CD14-positive monocyte (primary cell): ENCODE measurements around the gene KRTAP1-1. TPM values are rescaled to one million over a fixed set of nuclear protein-coding genes. Genes with fewer than 3 reads are reported as not detected.
A peak's percentile ranks its signal among the peaks of the same experiment; 100 is the strongest.
"Not testable (repeated sequence)": the region's sequence is repeated elsewhere in the genome, so short reads cannot be mapped to it uniquely, and the experiment has no call there.

Source experiments
- DNase-seq, 3 donors: peaks; one replicate each; pipeline ENCODE4 v3.0.0-alpha.2; 2011 to 2022
- H2AFZ ChIP-seq: 2 replicates; pipeline ENCODE4 v1.6.0; 2012; ENCODE audit warnings: mild to moderate bottlenecking, low read depth, low read length, inconsistent platforms; ENCODE audit not compliant: insufficient read depth, poor library complexity, severe bottlenecking
- H3K27ac ChIP-seq, 2 donors: 1 replicate in 1 of 2; 2 replicates in 1 of 2; pipeline ENCODE4 v1.5.1; 2012 to 2013; ENCODE audit warnings: low read length in 2 of 2, control low read depth in 1 of 2, inconsistent platforms in 1 of 2, low read depth in 1 of 2, mild to moderate bottlenecking in 1 of 2
- H3K27me3 ChIP-seq, 2 donors: one replicate each; pipeline versions ENCODE4 v1.6.0 to v1.6.1; 2011 to 2013; ENCODE audit warnings: low read length in 2 of 2; ENCODE audit not compliant: control insufficient read depth in 2 of 2, insufficient read depth in 2 of 2
- H3K36me3 ChIP-seq, 2 donors: replicated peaks in 1 of 2; 1 replicate in 1 of 2; 2 replicates in 1 of 2; pipeline versions ENCODE4 v1.5.1 to v1.6.1; 2012 to 2013; ENCODE audit warnings: low read length in 2 of 2, control low read depth in 1 of 2, inconsistent platforms in 1 of 2, mild to moderate bottlenecking in 1 of 2; ENCODE audit not compliant: insufficient read depth in 2 of 2, control insufficient read depth in 1 of 2
- H3K4me1 ChIP-seq, 2 donors: 1 replicate in 1 of 2; 2 replicates in 1 of 2; pipeline versions ENCODE4 v1.5.1 to v1.6.1; 2012 to 2013; ENCODE audit warnings: low read length in 2 of 2, control low read depth in 1 of 2, inconsistent platforms in 1 of 2, mild to moderate bottlenecking in 1 of 2, moderate library complexity in 1 of 2; ENCODE audit not compliant: insufficient read depth in 2 of 2, control insufficient read depth in 1 of 2
- H3K4me2 ChIP-seq: replicated peaks from 2 replicates; pipeline ENCODE3; 2012; ENCODE audit warnings: low read length, moderate library complexity, mild to moderate bottlenecking; ENCODE audit not compliant: poor library complexity, severe bottlenecking; ENCODE audit errors: extremely low read depth
- H3K4me3 ChIP-seq, 3 experiments: fragments of 200-600 bp in 1 of 3; sonication (generic) in 1 of 3; replicated peaks in 1 of 3; 1 replicate in 2 of 3; 2 replicates in 1 of 3; pipeline ENCODE4 v1.5.1; 2011 to 2013; ENCODE audit warnings: low read length in 3 of 3, mild to moderate bottlenecking in 3 of 3, control low read depth in 2 of 3, low read depth in 2 of 3, inconsistent platforms in 1 of 3, moderate library complexity in 1 of 3
- H3K79me2 ChIP-seq: 2 replicates; pipeline ENCODE4 v1.6.0; 2012; ENCODE audit warnings: mild to moderate bottlenecking, control low read depth, inconsistent platforms, low read length, moderate library complexity; ENCODE audit not compliant: insufficient read depth
- H3K9ac ChIP-seq: 2 replicates; pipeline ENCODE4 v1.6.0; 2017; ENCODE audit warnings: low read length, mild to moderate bottlenecking; ENCODE audit not compliant: insufficient read depth, poor library complexity, severe bottlenecking
- H3K9me3 ChIP-seq, 2 donors: replicated peaks in 1 of 2; 1 replicate in 1 of 2; 2 replicates in 1 of 2; pipeline versions ENCODE4 v1.5.1 to v1.6.1; 2012 to 2013; ENCODE audit warnings: low read length in 2 of 2, control low read depth in 1 of 2; ENCODE audit not compliant: control insufficient read depth in 1 of 2, insufficient read depth in 1 of 2
- H4K20me1 ChIP-seq: 2 replicates; pipeline ENCODE4 v1.6.0; 2012; ENCODE audit warnings: mild to moderate bottlenecking, low read length, control low read depth, moderate library complexity; ENCODE audit not compliant: insufficient read depth
- H3K27ac Mint-ChIP-seq, 7 donors: one replicate each; pipeline ENCODE4 v1.8.0; 2020; ENCODE audit warnings: mild to moderate bottlenecking in 7 of 7, mixed read lengths in 7 of 7, moderate library complexity in 6 of 7, inconsistent platforms in 2 of 7
- H3K27me3 Mint-ChIP-seq, 3 donors: one replicate each; pipeline ENCODE4 v1.8.0; 2021 to 2022; ENCODE audit warnings: low read depth in 3 of 3, mild to moderate bottlenecking in 3 of 3, mixed read lengths in 3 of 3, moderate library complexity in 3 of 3, inconsistent platforms in 1 of 3
- H3K36me3 Mint-ChIP-seq, 2 donors: one replicate each; pipeline ENCODE4 v1.8.0; 2020; ENCODE audit warnings: mixed read lengths in 2 of 2, inconsistent platforms in 1 of 2, mild to moderate bottlenecking in 1 of 2
- H3K4me1 Mint-ChIP-seq: one replicate; pipeline ENCODE4 v1.8.0; 2020; ENCODE audit warnings: mild to moderate bottlenecking, mixed read lengths
- H3K4me3 Mint-ChIP-seq, 2 donors: one replicate each; pipeline ENCODE4 v1.8.0; 2020; ENCODE audit warnings: mild to moderate bottlenecking in 2 of 2, mixed read lengths in 2 of 2, moderate library complexity in 1 of 2
- H3K9me3 Mint-ChIP-seq, 7 donors: one replicate each; pipeline ENCODE4 v1.8.0; 2020 to 2022; ENCODE audit warnings: mixed read lengths in 7 of 7, mild to moderate bottlenecking in 6 of 7, moderate library complexity in 6 of 7, inconsistent platforms in 2 of 7
- WGBS: methylation state at CpG from one replicate; pipeline ENCODE4 v1.1.5; 2013; ENCODE audit warnings: missing lambda C conversion rate; ENCODE audit not compliant: insufficient coverage; 5-methylcytosine and 5-hydroxymethylcytosine counted together
- intact Hi-C, 2 donors: fragments of 100-400 bp; cut with micrococcal nuclease; formaldehyde crosslinking; loops; one replicate each; pipeline versions ENCODE4 v1.15.0 to v1.15.1; 2023
- polyA plus RNA-seq, 3 donors: library from polyadenylated mRNA; depleted of rRNA in 1 of 3; unstranded in 2 of 3; stranded (reverse) in 1 of 3; fragments of 300-500 nt in 2 of 3; fragments of >200 nt in 1 of 3; fragmentation: Illumina TruSeq in 2 of 3; gene quantifications; 1 replicate in 2 of 3; 2 replicates in 1 of 3; pipeline ENCODE4 v1.2.3, GENCODE V29; 2012 to 2021
- TF ChIP-seq, protein P1 (sequence below): fragments of 200-600 bp; IDR thresholded peaks from one replicate; pipeline ENCODE4 v1.8.0; 2022; ENCODE audit warnings: antibody characterized with exemption, mild to moderate bottlenecking

KRTAP1-1 gene
- polyA plus RNA-seq, 3 donors: not detected

DNA sequence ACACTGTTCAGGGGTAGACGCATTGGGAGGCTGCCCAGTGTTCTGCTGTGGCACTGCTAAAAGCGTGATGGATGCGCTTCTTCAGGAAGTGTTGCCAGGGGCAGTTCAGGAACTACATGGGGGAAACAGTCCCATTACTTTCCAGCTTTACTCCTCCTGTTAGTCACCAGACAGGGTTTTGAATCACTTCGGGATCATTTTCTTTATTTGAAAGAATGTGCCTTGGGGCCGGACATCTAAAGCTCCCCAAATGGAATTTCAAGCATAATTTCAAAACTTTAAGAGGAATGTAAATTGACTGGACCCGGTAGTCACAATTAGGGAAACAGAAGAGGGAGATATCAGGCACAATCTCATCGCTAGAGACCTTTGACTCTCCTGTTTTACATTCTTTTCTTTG, 7.2 kb upstream of the KRTAP1-1 start:
- Mint-ChIP-seq H3K9me3 (peaks cover 0 to 7% (median under 1%) of the 10 kb centered on the region in 7 donors), H3K27ac (no peak overlapping the region), H3K36me3 (no peaks in the 10 kb centered on the region), H3K27me3 (peaks cover 14 to 36% (median 22%) of the 10 kb centered on the region in 3 donors), H3K4me3 (peak overlapping the region in 1 of 2 donors; percentile 7), H3K4me1 (no peaks in the 10 kb centered on the region)
- Histone ChIP-seq H3K36me3 (no peaks in the 10 kb centered on the region), H3K27me3 (peaks cover 6 to 10% of the 10 kb centered on the region in 2 donors), H3K9me3 (no peaks in the 10 kb centered on the region), H2AFZ (no peak overlapping the region), H3K9ac (no peak overlapping the region), H3K79me2 (no peaks in the 10 kb centered on the region), H3K27ac (no peak overlapping the region), H4K20me1 (no peaks in the 10 kb centered on the region), H3K4me2 (no peak overlapping the region), H3K4me1 (no peaks in the 10 kb centered on the region), H3K4me3 (no peak overlapping the region)
- TF ChIP-seq, protein P1, sequence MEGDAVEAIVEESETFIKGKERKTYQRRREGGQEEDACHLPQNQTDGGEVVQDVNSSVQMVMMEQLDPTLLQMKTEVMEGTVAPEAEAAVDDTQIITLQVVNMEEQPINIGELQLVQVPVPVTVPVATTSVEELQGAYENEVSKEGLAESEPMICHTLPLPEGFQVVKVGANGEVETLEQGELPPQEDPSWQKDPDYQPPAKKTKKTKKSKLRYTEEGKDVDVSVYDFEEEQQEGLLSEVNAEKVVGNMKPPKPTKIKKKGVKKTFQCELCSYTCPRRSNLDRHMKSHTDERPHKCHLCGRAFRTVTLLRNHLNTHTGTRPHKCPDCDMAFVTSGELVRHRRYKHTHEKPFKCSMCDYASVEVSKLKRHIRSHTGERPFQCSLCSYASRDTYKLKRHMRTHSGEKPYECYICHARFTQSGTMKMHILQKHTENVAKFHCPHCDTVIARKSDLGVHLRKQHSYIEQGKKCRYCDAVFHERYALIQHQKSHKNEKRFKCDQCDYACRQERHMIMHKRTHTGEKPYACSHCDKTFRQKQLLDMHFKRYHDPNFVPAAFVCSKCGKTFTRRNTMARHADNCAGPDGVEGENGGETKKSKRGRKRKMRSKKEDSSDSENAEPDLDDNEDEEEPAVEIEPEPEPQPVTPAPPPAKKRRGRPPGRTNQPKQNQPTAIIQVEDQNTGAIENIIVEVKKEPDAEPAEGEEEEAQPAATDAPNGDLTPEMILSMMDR: no peak
- intact Hi-C loops: no loop called here
- 80% methylated on average over 1 of the region's 7 CpGs for WGBS
- no peak for DNase-seq

DNA sequence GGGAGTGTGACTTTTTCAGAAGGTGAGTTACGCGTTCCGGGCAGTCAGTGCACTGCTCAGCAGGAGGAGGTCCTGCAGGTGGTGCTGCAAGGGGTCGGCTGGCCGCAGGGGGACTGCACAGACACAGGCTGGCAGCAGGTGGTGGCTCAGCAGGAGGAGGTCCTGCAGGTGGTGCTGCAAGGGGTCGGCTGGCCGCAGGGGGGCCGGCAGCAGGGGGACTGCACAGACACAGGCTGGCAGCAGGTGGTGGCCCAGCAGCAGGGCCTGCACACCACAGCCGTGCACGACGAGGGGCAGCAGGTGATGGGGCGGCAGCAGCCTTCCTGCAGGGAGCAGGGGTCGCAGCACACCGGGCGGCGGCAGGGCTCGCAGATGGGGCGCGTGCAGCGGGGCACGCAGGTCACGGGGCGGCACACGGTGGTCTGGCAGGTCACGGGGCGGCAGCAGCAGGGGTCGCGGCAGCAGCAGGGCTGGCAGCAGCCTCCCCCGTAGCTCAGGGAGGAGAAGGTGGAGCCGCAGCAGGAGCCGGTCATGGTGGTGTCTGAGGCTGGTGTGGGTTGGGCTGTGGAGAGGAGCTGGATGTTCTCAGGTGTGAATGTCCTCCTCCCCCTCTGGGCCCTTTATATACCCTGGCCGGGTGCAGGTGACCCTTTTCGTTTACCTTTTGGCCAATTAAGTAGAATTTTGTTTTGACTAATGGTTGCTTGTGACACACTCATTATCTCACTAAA, 5.7 kb upstream of the KRTAP1-1 start, which contains the start of gene KRTAP2-1:
Gene KRTAP2-1, minus strand, starts transcription at position 582 of the 731 bp plus-strand sequence. Its CDS starts 49 bp downstream, at position 533.
- H3K36me3 ChIP-seq, H3K79me2 ChIP-seq, DNase-seq, H3K36me3 Mint-ChIP-seq, H3K4me2 ChIP-seq, H3K4me1 ChIP-seq, H3K9me3 ChIP-seq, H3K27ac ChIP-seq, H4K20me1 ChIP-seq, H3K9ac ChIP-seq, H3K4me1 Mint-ChIP-seq, H3K4me3 ChIP-seq, intact Hi-C loops, H3K9me3 Mint-ChIP-seq, H2AFZ ChIP-seq: not testable (repeated sequence)
- peaks cover 6 to 10% of the 10 kb centered on the region in 2 donors for H3K27me3 ChIP-seq
- H3K27me3 Mint-ChIP-seq: peaks cover 14 to 36% (median 22%) of the 10 kb centered on the region in 3 donors
- 76% methylated on average over 5 of the region's 33 CpGs for WGBS
- peak within 1 kb of the TSS in 1 of 7 donors; percentile 60 for H3K27ac Mint-ChIP-seq
- H3K4me3 Mint-ChIP-seq: peak within 1 kb of the TSS in 1 of 2 donors; percentile 26
